Endothelial cell of umbilical vein (primary cell): ENCODE data around the gene ARHGAP42.

Experiments
- CTCF ChIP-seq, 2 donors: IDR thresholded peaks; 1 replicate in 1 of 2; 2 replicates in 1 of 2; pipeline ENCODE4 v1.5.1; 2011; ENCODE audit warnings: low read length in 2 of 2, mild to moderate bottlenecking in 2 of 2, moderate library complexity in 2 of 2, control low read depth in 1 of 2, inconsistent platforms in 1 of 2, low read depth in 1 of 2; ENCODE audit not compliant: insufficient read depth in 1 of 2; ENCODE audit errors: extremely low read depth in 1 of 2
- EZH2 ChIP-seq: IDR thresholded peaks from 2 replicates; pipeline ENCODE4 v1.6.1; 2012; ENCODE audit warnings: borderline replicate concordance, low read depth, mild to moderate bottlenecking, moderate library complexity, low read length, inconsistent platforms; ENCODE audit not compliant: severe bottlenecking

DNA sequence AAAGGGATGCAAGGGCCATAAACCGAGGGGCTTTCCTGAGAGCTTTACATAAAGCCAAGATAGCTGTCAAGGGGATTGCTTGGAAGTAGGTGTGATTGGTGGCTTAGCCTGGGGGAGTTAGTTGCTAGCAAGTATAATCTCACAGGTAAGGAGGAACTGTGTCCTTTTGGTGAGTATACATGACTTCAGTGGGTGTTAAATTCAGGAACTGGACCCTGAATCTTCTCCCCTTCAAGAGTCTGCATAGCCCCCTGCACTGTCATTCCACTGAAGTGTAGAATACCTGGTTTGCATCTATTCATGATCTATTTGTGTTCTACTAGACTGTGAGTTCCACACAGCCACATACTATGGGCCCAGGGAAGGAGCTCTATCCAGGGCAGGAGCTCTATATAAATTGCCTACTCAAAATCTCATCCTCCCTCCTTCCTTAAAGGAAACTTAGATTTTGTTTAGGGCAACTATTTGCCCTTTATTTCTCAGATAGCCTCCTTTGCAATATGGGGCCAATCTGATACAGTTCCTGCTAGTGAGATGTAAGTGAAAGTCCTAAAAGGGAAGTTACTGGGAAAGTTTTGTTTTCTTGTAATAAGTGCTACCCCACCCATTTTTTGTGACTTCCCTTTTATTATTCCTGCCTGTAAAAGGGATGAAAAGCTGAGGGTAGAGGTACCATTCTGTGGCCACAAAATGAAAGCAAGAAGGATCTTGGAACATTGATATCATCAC is 322.0 kb downstream of the ARHGAP42 start:
- TF ChIP-seq EZH2 (no peak), CTCF (IDR thresholded peaks at IDR 0.05; ENCODE audit: extremely low read depth in 1 of 2, insufficient read depth in 1 of 2, low read depth in 1 of 2, low read length in 2 of 2) (no peak)
